NCI-H2171 treated with DMSO at 0.1 percent for 48 hours (cell line): ENCODE measurements around the gene TMEM221.

Experiments used
- DNase-seq: peaks from one replicate; lab custom pipeline; 2025; lab: John Stamatoyannopoulos, UW

Gene TMEM221

DNA sequence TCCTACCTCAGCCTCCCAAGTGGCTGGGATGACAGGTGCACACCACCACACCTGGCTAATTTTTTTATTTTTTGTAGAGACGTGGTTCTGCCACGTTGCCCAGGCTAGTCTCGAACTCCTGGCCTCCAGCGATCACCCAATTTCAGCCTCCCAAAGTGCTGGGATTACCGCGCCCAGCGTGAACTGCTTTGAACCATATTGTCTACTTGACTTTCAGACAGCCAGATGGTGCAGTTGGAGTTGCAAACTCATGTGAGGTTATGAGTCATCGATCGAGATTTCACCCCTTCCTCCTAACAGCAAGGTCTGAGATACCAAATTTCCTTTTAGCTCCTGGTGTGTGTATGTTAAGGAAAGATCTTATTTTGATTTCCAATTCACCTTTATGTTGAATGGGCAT is 24.6 kb upstream of the TMEM221 start:
- peak; percentile 70 for DNase-seq

DNA sequence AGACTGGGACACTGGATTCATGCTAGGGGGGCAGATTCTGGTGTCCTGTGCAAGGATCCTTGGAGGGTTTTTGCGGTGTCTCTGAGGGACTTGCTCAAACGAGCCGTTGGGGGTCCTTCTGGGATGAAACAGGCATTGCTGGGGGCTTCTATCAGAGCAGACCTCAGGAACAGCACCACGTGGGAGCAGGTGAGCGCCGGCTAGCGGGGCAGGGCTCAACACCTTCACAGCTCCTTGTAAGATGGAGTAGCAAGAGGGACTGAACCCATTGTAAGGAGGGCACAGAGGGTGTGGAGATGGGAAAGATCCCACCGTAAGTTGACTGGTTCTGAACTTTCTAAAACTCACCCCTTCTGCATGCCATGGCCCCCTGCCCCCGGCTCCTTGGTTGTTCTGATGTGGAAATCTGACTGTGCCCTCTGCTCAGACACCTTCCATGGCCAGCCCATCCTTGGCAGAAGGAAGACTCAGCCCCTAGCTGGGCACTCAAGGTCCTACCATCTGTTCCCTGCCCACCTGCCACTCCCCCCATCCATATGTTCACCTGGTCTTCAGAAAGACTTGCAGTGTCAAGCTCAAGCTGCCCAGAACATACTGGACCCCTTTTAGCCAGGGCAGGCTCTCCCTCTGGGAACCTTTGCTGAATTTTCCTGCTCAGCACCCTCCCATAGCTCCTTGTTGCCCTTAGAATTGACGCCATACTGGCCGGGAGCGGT is 23.1 kb upstream of the TMEM221 start:
- peak; percentile 40 for DNase-seq

DNA sequence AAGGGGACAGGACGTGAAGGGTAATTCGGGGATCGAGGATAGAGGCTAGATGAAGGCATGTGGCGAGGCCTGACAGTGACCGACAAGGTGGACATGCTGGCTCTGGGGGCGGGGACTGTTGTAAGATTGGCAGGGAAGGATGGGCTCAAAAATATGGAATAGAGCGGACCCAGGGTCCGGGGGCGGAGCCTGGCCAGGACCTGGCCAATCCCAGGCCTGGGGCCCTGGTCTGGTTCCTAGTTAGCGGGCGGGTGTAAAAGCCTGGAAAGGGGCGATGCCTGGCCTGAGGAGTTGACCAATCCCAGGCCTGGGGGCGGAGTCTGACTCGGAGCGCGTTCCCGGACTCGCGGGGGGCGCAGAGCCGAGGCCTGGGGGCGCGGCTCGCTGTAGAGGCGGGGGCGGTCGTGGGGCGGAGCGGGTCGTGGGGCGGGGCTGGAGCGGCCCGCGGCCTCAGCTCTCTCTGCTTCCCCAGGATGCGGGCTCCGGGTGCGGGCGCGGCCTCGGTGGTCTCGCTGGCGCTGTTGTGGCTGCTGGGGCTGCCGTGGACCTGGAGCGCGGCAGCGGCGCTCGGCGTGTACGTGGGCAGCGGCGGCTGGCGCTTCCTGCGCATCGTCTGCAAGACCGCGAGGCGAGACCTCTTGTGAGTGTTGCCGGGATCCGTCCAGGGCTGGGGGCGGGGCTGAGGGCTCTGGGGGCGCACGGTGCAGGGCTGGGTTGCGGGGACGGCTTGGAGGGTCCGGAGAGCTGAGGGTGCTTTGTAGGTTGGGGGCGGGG is 21.8 kb upstream of the TMEM221 start, which contains the start of gene SLC27A1:
TSS of gene SLC27A1 (plus strand) at position 457 of the 774 bp plus-strand sequence. CDS start at position 474, 17 bp downstream.
- peak; percentile 98 for DNase-seq

DNA sequence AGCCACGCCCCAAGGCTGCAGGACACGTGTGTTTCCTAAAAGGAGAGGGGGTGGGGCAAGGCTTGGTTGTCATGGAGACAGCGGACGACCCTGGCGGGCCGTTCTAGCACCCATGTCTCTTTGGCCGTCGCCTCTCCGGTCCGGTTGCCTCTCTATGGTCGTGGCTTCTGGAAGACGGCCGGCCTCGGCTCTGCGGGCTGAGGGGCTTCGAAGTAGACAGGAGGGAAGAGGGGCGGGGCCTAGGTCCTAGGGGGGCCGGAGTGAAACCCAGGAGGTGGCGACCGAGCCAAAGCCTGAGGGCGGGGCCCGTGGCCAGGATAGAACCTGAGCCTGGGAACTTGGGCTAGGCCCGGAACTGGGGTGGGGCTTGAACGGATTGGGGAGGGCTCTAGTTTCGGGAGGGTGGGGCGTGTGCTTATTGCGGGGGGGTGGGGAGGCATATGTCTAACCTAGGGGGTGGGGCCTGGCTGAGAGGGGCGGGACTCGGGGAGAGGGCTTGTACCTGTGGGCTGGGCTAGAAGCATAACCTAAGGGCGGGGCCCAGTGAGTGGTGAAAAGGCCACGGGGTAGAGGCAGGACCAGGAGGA is 21.1 kb upstream of the TMEM221 start:
- peak; percentile 97 for DNase-seq

DNA sequence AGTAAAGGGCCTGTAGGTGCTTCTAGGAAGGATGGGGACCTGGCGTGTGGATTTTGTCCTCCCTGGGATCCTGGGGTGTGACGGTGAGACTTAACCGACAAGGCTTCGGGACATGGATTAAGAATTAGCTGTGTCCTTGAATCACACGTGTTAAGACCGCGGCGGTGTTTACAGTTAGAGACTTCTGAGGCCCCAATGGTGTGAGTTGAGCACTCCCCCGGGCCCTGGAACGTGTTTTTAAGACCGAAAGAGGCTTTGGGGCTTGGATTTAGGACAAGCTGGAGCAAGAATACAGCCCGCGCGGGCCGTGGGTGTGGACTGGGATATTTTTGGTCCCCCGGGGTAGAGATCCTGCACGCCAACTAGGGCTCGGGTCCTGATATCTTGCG is 20.6 kb upstream of the TMEM221 start:
- no peak for DNase-seq

DNA sequence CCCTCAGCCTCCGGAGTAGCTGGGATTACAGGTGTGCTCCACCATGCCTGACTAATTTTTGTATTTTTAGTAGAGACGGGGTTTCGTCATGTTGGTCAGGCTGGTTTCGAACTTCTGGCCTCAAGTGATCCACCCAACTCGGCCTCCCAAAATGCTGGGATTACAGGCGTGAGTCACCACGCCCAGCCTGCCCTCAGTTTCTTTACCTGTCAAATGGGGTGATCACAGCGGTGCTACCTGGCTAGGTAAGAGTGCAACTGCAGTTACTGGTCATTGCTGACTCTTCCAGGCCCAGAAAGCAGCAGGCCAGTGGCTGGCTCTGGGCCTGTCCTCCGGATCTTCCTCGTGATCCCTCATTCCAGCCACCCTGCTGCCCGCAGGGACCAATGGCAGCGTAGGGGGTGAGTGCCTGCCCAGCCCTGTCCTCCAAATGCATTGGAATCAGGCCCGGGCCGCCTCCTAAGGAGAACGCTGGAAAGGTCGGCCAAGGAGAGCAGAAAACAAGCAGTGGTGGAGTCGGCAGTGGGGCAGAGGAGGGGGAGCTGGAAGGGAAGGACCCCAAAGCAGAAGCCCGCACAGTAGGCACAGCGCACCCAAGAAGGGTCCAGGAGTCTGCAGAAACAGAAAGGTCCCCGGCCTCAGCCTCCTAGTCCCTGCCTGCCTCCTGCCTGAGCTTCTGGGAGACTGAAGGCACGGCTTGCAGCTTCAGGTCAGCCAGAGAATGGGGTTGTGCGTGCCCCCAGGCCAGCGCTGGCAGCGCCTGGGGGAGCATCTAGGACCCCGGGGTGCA is 20.0 kb upstream of the TMEM221 start:
- DNase-seq: no peak

DNA sequence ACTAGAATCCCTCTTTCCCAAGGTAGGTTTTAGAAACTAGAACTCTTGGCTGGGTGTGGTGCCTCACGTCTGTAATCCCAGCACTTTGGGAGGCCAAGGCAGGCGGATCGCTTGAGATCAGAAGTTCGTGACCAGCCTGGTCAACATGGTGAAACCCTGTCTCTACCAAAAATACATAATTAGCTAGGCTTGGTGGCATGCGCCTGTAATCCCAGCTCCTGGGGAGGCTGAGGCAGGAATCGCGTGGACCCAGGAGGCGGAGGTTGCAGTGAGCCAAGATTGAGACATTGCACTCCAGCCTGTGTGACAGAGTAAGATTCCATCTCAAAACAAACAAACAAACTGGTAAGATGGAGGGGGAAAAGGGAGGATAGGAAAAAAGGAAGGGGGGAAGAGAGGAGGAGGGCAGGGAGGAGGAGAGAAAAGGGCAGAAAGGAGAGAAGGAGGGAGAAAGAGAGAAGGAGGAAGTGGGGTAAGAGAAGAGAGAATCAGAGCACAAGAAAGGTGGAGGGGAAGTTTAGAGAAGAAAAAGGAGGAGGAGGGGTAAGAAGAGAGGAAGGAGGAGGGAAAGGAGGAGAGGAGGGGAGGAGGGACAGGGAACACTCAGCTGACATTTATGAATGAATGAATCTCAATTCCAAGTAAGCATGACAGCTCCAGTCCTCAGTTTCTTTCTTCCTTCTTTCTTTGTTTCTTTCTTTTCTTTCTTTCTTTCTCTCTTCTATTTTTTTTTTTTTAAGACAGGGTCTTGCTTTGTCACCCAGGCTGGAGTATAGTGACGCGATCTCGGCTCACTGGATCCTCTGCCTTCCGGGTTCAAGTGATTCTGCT is 19.2 kb upstream of the TMEM221 start:
- DNase-seq: no peak

DNA sequence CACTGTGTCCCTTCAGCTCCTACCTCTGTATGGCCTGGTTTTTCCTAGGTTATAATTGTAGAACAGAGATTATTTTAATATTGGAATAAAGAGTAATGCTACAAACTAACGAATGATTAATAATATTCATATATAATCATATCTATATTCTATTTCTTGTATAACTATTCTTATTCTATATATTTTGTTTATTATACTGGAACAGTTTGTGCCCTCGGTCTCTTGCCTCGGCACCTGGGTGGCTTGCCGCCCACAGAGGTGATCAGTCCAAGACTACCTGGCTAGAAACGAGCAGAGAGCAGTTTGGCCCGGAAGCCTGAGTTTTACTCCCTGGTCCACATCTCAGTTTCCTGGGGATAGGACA is 18.0 kb upstream of the TMEM221 start:
- DNase-seq: no peak

DNA sequence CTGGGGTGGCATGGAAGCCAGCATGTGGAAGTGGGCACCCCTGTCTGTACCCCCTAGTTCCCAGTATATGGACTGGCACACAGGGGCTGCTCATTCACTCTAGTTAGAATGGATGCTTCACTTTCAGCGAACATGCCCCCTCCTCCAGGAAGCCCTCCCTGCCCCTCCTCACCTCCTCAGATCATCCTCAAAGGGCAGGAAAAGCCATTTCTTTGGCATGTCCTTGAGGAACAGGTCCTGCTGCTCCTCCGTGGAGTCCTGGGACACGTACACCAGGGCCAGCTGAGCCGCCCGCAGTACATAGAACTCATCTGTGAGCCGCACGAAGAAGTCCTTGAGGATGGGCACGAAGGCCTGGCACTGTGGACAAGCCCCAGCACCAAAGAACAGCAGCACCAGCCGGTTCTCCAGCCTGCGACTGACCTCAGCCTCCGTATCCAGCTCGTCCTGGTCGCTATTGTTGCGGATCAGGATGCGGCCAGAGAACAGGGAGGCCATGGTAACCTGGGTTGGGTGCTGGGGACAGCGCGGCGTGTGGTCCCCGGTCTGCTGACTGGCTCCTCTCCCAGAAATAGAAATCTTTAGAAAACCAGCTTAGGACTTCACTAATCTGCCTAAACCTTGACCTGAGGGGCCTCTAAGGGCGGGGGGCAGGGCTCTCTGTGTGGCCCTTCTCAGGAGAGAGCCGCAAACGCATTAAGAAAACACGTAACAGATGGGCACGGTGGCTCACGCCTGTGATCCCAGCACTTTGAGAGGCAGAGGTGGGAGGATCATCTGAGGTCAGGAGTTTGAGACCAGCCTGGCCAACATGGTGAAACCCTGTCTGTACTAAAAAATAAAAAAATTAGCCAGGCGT is 12.1 kb upstream of the TMEM221 start, which contains the start of gene NXNL1:
TSS of gene NXNL1 (minus strand) at position 555 of the 859 bp plus-strand sequence. CDS start at position 498, 57 bp downstream.
- no peak for DNase-seq

DNA sequence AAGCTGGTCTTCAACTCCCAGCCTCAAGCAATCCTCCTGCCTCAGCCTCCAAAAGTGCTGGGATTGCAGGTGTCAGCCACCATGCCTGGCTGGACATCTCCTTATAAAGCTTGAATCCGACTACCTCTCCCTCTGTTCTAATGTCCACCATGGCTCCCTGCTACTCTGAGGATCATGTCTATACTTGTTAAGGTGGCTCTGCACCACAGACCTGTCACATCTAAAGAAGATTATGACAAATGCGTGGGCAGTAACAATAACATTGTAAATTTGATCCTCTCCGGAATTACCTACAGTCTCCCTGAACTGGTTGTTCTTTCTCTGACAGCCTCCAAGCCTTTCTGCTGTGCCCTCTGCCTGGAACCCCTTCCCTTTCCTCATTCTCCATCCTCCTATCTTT is 10.5 kb upstream of the TMEM221 start:
- DNase-seq: no peak

DNA sequence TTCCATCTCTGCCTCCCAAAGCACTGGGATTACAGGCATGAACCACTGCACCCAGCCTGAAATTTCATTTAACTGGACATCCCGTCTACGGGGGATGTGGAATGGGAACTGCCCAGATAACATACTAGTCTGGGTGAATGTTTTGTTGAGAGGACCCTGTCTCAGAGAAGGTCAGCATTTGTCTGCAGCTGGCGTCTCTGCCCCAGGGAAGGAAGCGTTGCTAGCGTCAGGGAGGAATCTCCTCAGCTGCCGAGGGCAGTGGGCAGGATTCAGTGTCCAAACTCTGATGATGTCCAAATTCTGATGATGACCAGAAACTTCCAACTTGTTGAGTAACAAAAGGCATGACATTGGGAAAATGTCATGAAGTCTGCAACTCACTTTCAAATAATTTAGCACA is 9.1 kb upstream of the TMEM221 start:
- no peak for DNase-seq

DNA sequence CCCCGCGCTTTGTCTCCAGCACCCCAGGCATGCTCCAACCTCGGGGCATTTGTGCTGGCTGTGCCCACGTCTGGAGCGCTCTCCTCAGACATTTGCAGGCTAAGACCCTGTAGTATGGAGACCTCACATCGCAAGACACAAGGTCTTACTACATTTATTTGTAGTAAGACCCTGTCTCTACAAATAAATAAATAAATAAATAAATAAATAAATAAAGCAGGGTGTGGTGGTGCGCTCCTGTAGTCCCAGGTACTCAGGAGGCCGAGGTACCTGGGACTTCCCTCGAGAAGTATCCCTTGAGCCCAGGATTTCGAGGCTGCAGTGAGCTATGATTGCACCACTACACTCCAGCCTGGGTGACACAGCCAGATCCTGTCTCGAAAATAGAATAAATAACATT is 7.7 kb upstream of the TMEM221 start:
- DNase-seq: no peak

DNA sequence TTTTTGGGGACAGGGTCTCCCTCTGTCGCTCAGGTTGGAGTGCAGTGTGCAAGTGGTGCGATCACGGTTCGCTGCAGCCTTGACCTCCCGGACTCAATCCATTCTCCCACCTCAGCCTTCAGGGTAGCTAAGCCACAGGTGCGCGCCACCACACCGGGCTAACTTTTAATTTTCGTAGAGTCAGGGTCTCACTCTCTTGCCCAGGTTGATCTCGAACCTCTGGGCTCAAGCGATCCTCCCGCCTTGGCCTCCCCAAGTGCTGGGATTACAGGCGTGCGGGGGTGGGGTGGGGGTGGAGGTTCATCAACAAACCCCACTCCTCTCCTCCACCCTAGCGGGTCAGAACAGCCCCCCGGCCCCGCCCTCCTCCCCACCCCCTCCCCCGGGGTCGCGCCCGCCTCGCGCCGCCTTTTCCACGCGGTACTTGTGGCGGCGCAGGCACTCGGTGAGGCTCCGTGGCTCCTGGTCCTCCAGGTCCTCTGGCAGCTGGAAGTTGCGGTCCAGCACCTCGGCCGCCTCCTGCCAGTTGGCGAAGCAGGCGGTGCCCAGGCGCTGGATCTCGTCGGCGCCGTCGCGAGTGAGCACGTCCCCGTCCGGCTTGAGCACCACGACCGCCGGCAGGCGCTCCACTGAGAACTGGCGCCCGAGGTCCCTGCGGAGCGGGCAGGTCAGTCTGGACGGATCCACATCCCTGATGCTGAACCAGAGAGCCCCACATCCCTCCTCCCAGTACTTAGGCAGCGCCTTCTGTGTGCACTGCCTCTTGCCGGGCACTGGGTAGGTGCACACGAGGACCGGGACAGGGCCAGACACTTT is 7.0 kb upstream of the TMEM221 start:
- no peak for DNase-seq

DNA sequence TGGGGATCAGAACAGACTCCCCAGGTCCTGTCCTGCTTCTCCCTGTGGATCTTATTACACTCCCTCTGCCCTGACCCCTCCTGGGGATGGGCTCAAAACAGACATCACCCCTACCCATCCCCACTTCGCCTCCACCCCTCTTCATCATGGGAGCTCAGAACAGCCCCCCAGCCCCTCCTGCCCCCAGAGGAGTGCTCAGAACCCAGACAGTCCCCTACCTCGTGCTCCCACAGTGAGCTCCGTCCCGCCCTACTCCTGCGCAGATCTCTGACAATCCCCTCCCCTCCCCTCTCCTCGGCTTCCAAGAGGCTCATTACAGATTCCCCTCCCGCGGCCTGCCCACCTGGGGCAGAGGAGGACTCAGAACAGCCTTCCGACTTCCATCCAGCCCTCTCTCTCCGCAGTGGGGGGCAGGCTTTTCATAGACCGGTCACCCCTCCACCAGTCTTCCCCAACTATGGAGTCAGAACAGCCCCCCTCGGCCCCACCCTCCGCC is 6.2 kb upstream of the TMEM221 start:
- DNase-seq: peak; percentile 66

DNA sequence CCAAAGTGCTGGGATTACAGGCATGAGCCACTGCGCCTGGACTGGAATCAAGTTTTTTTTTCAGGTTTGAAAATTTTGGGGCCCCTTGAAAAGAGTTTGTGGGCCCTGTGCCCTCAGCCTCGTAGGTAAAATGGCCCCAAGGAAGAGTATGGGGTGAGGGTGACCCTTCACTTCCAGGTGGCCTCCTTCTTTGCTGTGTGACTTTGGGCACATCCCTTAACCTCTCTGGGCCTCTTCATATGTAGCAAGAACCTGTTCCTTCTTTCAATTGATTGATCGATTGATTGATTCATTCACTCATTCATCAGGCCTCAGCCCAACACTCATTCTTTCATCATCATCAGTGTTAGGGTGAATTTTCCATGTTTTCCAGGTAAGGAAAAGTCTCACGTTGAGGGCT is 3.4 kb upstream of the TMEM221 start:
- DNase-seq: no peak

DNA sequence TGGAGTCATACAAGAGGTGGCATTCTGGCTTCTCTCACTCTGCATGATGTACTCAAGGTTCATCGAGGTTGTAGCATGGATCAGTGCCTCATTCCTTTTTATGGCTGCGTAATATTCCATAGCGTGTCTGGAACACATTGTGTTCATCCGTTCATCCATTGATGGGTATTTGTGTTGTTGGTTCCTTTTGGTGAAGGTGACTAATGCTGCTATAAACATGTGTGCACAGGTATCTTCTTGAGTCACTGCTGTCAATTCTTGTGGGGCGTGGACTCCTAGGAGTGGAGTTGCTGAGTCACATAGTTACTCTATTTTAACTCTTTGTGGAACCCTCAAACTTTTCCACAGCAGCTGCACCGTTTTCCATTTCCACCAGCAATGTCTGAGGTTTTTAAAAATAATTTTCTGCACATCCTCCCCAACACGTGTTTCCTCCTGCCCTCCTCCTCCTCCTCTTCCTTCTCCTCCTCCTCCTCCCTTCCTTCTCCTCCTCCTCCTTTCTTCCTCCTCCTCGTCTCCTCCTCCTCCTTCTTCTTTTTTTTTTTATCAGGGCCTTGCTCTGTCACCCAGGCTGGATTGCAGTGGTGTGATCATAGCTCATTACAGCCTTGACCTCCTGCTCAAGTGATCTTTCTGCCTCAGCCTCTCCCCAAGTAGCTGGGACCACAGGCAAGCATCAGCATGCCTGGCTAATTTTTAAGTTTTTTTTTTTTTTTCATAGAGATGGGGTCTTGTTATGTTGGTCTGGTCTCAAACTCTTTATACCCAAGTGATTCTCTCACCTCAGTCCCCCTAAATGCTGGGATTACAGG is 2.0 kb upstream of the TMEM221 start:
- DNase-seq: no peak

DNA sequence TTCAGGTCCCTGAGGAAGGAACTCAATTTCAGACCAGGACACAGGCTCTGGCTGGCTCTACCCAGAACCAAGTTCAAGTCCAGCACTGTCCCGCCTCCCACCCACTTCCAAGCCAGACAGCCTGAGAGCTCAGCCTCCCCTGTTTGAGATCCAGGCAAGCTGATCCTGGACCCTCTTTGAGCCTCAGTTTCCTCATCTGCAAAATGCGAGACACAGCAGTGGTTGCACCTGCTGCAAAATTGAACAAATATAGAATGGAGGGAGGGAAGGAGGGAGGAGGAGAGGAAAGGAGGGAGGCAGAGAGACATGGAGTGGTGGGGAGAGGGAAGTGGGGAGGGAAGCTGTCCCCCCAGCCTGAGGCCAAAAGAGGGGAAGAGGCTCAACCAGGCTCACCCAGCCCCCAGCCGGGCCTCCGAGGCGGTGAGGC is 751 bp downstream of the TMEM221 start:
- DNase-seq: no peak

DNA sequence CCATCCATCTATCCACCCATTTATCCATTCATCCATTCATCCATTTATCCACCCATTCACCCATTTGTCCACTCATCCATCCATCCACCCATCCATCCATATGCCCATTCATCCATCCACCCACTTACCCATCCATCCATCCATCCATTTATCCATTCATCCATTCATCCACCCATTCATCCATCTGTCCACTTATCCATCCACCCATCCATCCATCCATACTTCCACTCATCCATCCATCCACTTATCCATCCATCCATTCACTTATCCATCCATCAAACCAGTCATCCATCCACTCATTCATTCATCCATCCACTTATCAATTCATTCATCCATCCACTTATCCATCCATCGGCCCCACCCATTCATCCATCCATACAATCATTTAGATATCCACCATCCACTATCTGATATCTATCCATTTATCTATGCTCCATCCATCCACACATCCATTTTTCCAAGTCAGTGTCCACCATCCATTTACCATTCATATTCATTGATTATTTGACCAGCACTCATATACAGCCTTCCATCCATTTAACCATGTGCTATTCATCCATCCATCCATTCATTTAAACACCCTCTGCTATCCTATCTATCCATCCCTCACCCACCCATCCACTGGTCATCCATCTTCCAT is 2.8 kb downstream of the TMEM221 start:
- no peak for DNase-seq
